HG03196 (cell line): ENCODE measurements around the gene CASP6.
A peak's percentile ranks its signal among the peaks of the same experiment; 100 is the strongest.
"Not testable (repeated sequence)": the region's sequence is repeated elsewhere in the genome, so short reads cannot be mapped to it uniquely, and the experiment has no call there.

ENCODE experiments used
- ATAC-seq: cut with Tn5 transposase; IDR thresholded peaks from one replicate; pipeline ENCODE4 v1.9.1; 2021; ENCODE audit not compliant: unreplicated experiment

Gene CASP6

GRCh38 chr4:109721033-109721432, 17.8 kb upstream of the CASP6 start:
- ATAC-seq: no peak

- ATAC-seq: no peak
Measured at GRCh38 chr4:109719604-109720003, 16.4 kb upstream of the CASP6 start.

GRCh38 chr4:109718759-109719158, 15.5 kb upstream of the CASP6 start:
- ATAC-seq: no peak

GRCh38 chr4:109713500-109713899, 10.3 kb upstream of the CASP6 start:
- ATAC-seq: no peak

GRCh38 chr4:109708990-109709389, 5.7 kb upstream of the CASP6 start:
- ATAC-seq: peak; percentile 75

GRCh38 chr4:109708435-109708834, 5.2 kb upstream of the CASP6 start:
- ATAC-seq: no peak

GRCh38 chr4:109703664-109704361, 568 bp upstream of the CASP6 start:
- no peak for ATAC-seq

- no peak for ATAC-seq
Measured at GRCh38 chr4:109701566-109702410, 1.5 kb downstream of the CASP6 start.

- no peak for ATAC-seq
Measured at GRCh38 chr4:109699553-109700225, 3.6 kb downstream of the CASP6 start.

- ATAC-seq: no peak
Measured at GRCh38 chr4:109698656-109699055, 4.6 kb downstream of the CASP6 start.

- no peak for ATAC-seq
Measured at GRCh38 chr4:109691411-109691920, 11.8 kb downstream of the CASP6 start.

- ATAC-seq: peak; percentile 94
Measured at GRCh38 chr4:109690690-109691410, 12.4 kb downstream of the CASP6 start.

- no peak for ATAC-seq
Measured at GRCh38 chr4:109684727-109685126, 18.5 kb downstream of the CASP6 start.

GRCh38 chr4:109683621-109684253, 19.5 kb downstream of the CASP6 start:
- ATAC-seq: no peak

GRCh38 chr4:109682875-109683274, 20.4 kb downstream of the CASP6 start:
- ATAC-seq: no peak

GRCh38 chr4:109678925-109679324, 24.3 kb downstream of the CASP6 start:
- not testable (repeated sequence) for ATAC-seq

GRCh38 chr4:109678472-109678871, 24.8 kb downstream of the CASP6 start:
- ATAC-seq: not testable (repeated sequence)

GRCh38 chr4:109676886-109677285, 26.4 kb downstream of the CASP6 start:
- ATAC-seq: no peak

- ATAC-seq: no peak
Measured at GRCh38 chr4:109675843-109676242, 27.4 kb downstream of the CASP6 start.

GRCh38 chr4:109675181-109675580, 28.1 kb downstream of the CASP6 start:
- no peak for ATAC-seq
